Measurements from ENCODE around the gene PLEKHN1.
"Not testable (repeated sequence)": the region's sequence is repeated elsewhere in the genome, so short reads cannot be mapped to it uniquely, and the experiment has no call there.

Gene PLEKHN1

GRCh38 chr1:944341-945325, 21.6 kb upstream of the PLEKHN1 start:
- Histone ChIP-seq H3K4me2 (ENCODE audit: low read length) (no peak overlapping the region), H4K20me1 (ENCODE audit: insufficient read depth, low read length) (no peaks in the 10 kb centered on the region), H3K27me3 (ENCODE audit: insufficient read depth, low read length) (peaks cover 7% of the 10 kb centered on the region; the same call in 1 of the 2 replicates), H3K4me1 (ENCODE audit: insufficient read depth, low read length, severe bottlenecking) (peaks cover 9% of the 10 kb centered on the region), H3F3A (ENCODE audit: insufficient read depth, low read length) (no peaks in the 10 kb centered on the region), H3K36me3 (ENCODE audit: insufficient read depth, low read length) (peaks cover 62% of the 10 kb centered on the region), H3K4me3 (ENCODE audit: low read depth, low read length, poor library complexity, severe bottlenecking) (no peak overlapping the region), H3K79me2 (ENCODE audit: insufficient read depth, low read length) (no peaks in the 10 kb centered on the region), H3K9ac (ENCODE audit: low read length) (no peak overlapping the region), H3K27ac (ENCODE audit: low read depth, low read length, poor library complexity, severe bottlenecking) (no peak overlapping the region), H3K9me3 (ENCODE audit: low read length) (no peaks in the 10 kb centered on the region), H3K9me2 (ENCODE audit: low read depth, low read length) (no peaks in the 10 kb centered on the region), H2AFZ (ENCODE audit: low read length) (no peak overlapping the region)
- no peak for TF ChIP-seq CTCF (IDR thresholded peaks at IDR 0.05; ENCODE audit: low read length)

GRCh38 chr1:945688-946556, 20.4 kb upstream of the PLEKHN1 start:
- H3F3A ChIP-seq (ENCODE audit: insufficient read depth, low read length) = no peaks in the 10 kb centered on the region
- TF ChIP-seq CTCF (IDR thresholded peaks at IDR 0.05; ENCODE audit: low read length) = no peak
- TF ChIP-seq EZH2 (IDR thresholded peaks at IDR 0.05; ENCODE audit: borderline replicate concordance, low read length) = no peak
- no peaks in the 10 kb centered on the region for H3K9me3 ChIP-seq (ENCODE audit: low read length)
- peaks cover 4% of the 10 kb centered on the region; the same call in 1 of the 2 replicates for H3K27me3 ChIP-seq (ENCODE audit: insufficient read depth, low read length)
- no peak overlapping the region for H3K4me3 ChIP-seq (ENCODE audit: low read depth, low read length, poor library complexity, severe bottlenecking)
- no peak overlapping the region for H3K9ac ChIP-seq (ENCODE audit: low read length)
- no peak overlapping the region for H2AFZ ChIP-seq (ENCODE audit: low read length)
- H3K27ac ChIP-seq (ENCODE audit: low read depth, low read length, poor library complexity, severe bottlenecking) = no peak overlapping the region
- H3K4me2 ChIP-seq (ENCODE audit: low read length) = no peak overlapping the region
- peaks cover 7% of the 10 kb centered on the region for H3K4me1 ChIP-seq (ENCODE audit: insufficient read depth, low read length, severe bottlenecking)
- no peaks in the 10 kb centered on the region for H3K9me2 ChIP-seq (ENCODE audit: low read depth, low read length)
- H3K36me3 ChIP-seq (ENCODE audit: insufficient read depth, low read length) = peaks cover 74% of the 10 kb centered on the region
- no peaks in the 10 kb centered on the region for H4K20me1 ChIP-seq (ENCODE audit: insufficient read depth, low read length)
- H3K79me2 ChIP-seq (ENCODE audit: insufficient read depth, low read length) = no peaks in the 10 kb centered on the region

GRCh38 chr1:946811-947210, 19.5 kb upstream of the PLEKHN1 start:
- peaks cover 83% of the 10 kb centered on the region for H3K36me3 ChIP-seq (ENCODE audit: insufficient read depth, low read length)
- not testable (repeated sequence) for H4K20me1 ChIP-seq (ENCODE audit: insufficient read depth, low read length)

More at GRCh38 chr1:946811-947210, 19.5 kb upstream of the PLEKHN1 start:
- H3K79me2 ChIP-seq (ENCODE audit: insufficient read depth, low read length); H3K27me3 ChIP-seq (ENCODE audit: insufficient read depth, low read length); H3F3A ChIP-seq (ENCODE audit: insufficient read depth, low read length); H3K9me3 ChIP-seq (ENCODE audit: low read length); H2AFZ ChIP-seq (ENCODE audit: low read length); H3K9ac ChIP-seq (ENCODE audit: low read length); H3K4me3 ChIP-seq (ENCODE audit: low read depth, low read length, poor library complexity, severe bottlenecking); H3K27ac ChIP-seq (ENCODE audit: low read depth, low read length, poor library complexity, severe bottlenecking); H3K4me1 ChIP-seq (ENCODE audit: insufficient read depth, low read length, severe bottlenecking); H3K4me2 ChIP-seq (ENCODE audit: low read length); H3K9me2 ChIP-seq (ENCODE audit: low read depth, low read length): not testable (repeated sequence)
